ENCODE measurements around the gene SLC7A6.
A peak's percentile ranks its signal among the peaks of the same experiment; 100 is the strongest.
"Not testable (repeated sequence)": the region's sequence is repeated elsewhere in the genome, so short reads cannot be mapped to it uniquely, and the experiment has no call there.

SLC7A6 gene

DNA sequence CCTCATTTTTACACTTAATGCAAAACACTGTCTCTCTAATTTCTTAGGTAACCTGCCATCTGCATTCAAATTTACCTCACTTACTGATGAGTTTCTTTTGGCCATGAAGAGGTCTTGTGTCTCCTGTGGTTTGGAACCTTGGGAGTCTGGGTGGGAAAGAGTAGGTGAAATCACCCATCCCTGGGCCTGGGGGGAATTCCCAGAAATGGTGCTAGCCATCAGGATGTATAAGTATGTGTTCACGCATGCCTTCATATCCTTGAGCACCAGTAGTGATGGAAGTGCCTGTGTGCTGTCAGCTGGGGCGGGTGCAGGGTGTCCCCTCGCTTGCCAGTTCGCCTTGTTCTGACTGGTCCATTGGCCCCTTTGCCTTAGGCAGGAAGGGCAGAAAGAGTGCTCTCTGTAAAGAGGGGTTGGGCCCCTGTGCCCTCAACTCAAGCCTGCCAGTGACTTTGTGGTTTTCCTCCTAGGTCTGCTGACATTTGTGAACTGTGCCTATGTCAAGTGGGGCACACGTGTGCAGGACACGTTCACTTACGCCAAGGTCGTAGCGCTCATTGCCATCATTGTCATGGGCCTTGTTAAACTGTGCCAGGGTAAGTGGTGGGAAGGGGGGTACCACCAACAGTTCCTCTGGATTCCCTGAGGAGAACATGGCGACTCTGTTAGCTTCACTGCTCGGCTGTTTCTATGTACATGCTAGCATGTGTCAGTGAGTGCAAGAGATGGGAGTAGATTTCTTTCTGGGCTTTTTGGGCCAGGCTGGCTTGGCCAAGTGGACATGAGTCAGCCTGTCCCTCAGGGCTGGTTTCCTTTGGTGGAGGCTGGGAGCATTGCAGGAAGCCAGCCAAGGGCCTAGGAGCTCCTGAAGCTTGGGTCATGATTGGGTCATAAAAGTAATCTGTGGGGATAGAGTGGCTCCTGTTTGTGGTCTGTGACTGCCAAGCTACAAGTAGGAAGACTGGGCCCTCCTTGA lies 23.2 kb downstream of the SLC7A6 start:
- H3K27ac ChIP-seq (ENCODE audit: low read depth in 2 of 2, low read length in 2 of 2), result peak overlapping the region; percentile 8 to 43
- H3K27me3 ChIP-seq (ENCODE audit: control insufficient read depth in 2 of 2, insufficient read depth in 2 of 2, low read length in 2 of 2), result no peaks in the 10 kb centered on the region
- H3K9ac ChIP-seq (ENCODE audit: low read depth in 1 of 2, low read length in 2 of 2), result no peak overlapping the region
- peaks cover 21 to 37% of the 10 kb centered on the region in 2 donors for H3K36me3 ChIP-seq (ENCODE audit: control insufficient read depth in 2 of 2, insufficient read depth in 2 of 2, low read length in 2 of 2)
- H3K4me1 ChIP-seq (ENCODE audit: control insufficient read depth in 2 of 2, insufficient read depth in 2 of 2, low read length in 2 of 2), result peaks cover 11 to 37% of the 10 kb centered on the region in 2 donors
- no peak overlapping the region for H3K4me3 ChIP-seq (ENCODE audit: low read length in 2 of 2)
- no peaks in the 10 kb centered on the region for H3K9me3 ChIP-seq (ENCODE audit: control insufficient read depth in 2 of 2, low read length in 2 of 2)

DNA sequence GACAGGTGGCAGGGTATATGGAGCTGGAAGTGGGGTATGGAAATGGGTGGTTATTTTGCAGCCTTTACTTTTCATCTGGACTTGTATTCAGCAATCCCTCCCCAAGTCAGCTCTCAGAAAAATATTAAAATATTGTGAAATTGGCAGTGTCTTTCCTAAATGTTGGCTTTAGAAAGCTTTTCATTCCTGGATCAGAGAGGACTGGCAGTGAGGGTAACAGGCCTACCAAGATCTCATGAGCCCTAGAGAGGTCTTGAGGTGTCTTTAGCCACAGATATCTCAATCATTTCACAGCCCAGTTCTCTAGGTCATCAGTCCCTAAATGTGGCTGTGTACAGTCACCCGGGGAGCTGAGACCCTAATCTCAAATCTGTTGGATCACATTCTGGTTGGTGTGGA lies 23.9 kb downstream of the SLC7A6 start:
- no peaks in the 10 kb centered on the region for H3K27me3 ChIP-seq (ENCODE audit: control insufficient read depth in 2 of 2, insufficient read depth in 2 of 2, low read length in 2 of 2)
- no peak overlapping the region for H3K9ac ChIP-seq (ENCODE audit: low read depth in 1 of 2, low read length in 2 of 2)
- peaks cover 10 to 37% of the 10 kb centered on the region in 2 donors for H3K4me1 ChIP-seq (ENCODE audit: control insufficient read depth in 2 of 2, insufficient read depth in 2 of 2, low read length in 2 of 2)
- H3K27ac ChIP-seq (ENCODE audit: low read depth in 2 of 2, low read length in 2 of 2), result no peak overlapping the region
- H3K9me3 ChIP-seq (ENCODE audit: control insufficient read depth in 2 of 2, low read length in 2 of 2), result no peaks in the 10 kb centered on the region
- H3K36me3 ChIP-seq (ENCODE audit: control insufficient read depth in 2 of 2, insufficient read depth in 2 of 2, low read length in 2 of 2), result peaks cover 23 to 42% of the 10 kb centered on the region in 2 donors
- no peak overlapping the region for H3K4me3 ChIP-seq (ENCODE audit: low read length in 2 of 2)

DNA sequence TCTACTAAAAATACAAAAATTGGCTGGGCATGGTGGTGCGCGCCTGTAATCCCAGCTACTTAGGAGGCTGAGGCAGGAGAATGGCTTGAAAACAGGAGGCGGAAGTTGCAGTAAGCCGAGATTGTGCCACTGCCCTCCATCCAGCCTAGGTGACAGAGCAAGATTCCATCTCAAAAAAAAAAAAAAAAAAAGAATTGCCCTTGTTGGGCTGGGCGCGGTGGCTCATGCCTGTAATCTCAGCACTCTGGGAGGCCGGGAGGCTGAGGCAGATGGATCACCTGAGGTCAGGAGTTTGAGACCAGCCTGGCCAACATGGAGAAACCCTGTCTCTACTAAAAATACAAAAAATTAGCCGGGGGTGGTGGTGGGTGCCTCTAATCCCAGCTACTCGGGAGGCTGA lies 24.5 kb downstream of the SLC7A6 start:
- Histone ChIP-seq H3K4me1 (ENCODE audit: control insufficient read depth in 2 of 2, insufficient read depth in 2 of 2, low read length in 2 of 2) (peaks cover 6 to 35% of the 10 kb centered on the region in 2 donors), H3K36me3 (ENCODE audit: control insufficient read depth in 2 of 2, insufficient read depth in 2 of 2, low read length in 2 of 2) (peaks cover 27 to 46% of the 10 kb centered on the region in 2 donors)
- not testable (repeated sequence) for H3K27me3 ChIP-seq (ENCODE audit: control insufficient read depth in 2 of 2, insufficient read depth in 2 of 2, low read length in 2 of 2); H3K4me3 ChIP-seq (ENCODE audit: low read length in 2 of 2); H3K9ac ChIP-seq (ENCODE audit: low read depth in 1 of 2, low read length in 2 of 2); H3K9me3 ChIP-seq (ENCODE audit: control insufficient read depth in 2 of 2, low read length in 2 of 2); H3K27ac ChIP-seq (ENCODE audit: low read depth in 2 of 2, low read length in 2 of 2)

DNA sequence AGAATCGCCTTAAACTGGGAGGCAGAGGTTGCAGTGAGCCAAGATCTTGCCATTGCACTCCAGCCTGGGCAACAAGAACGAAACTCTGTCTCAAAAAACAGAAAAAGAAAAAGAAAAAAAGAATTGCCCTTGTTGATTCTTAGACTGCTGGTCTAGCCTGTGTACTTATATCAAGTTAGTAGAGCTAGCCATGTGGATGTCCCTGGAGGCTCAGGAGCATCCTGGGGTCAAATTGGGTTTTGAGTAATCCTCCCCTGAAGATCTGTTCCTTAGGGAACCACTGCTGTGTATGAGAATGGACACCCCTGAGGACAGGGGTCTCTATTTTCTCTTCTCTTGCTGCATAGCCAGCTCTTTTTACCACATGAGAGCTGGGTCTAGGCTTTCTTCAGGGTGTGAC lies 24.9 kb downstream of the SLC7A6 start:
- H3K27me3 ChIP-seq (ENCODE audit: control insufficient read depth in 2 of 2, insufficient read depth in 2 of 2, low read length in 2 of 2), result no peaks in the 10 kb centered on the region
- no peaks in the 10 kb centered on the region for H3K9me3 ChIP-seq (ENCODE audit: control insufficient read depth in 2 of 2, low read length in 2 of 2)
- H3K36me3 ChIP-seq (ENCODE audit: control insufficient read depth in 2 of 2, insufficient read depth in 2 of 2, low read length in 2 of 2), result peaks cover 30 to 47% of the 10 kb centered on the region in 2 donors
- H3K9ac ChIP-seq (ENCODE audit: low read depth in 1 of 2, low read length in 2 of 2), result no peak overlapping the region
- peak overlapping the region in 1 of 2 donors; percentile 48 for H3K27ac ChIP-seq (ENCODE audit: low read depth in 2 of 2, low read length in 2 of 2)
- H3K4me1 ChIP-seq (ENCODE audit: control insufficient read depth in 2 of 2, insufficient read depth in 2 of 2, low read length in 2 of 2), result peaks cover 6 to 33% of the 10 kb centered on the region in 2 donors
- no peak overlapping the region for H3K4me3 ChIP-seq (ENCODE audit: low read length in 2 of 2)

DNA sequence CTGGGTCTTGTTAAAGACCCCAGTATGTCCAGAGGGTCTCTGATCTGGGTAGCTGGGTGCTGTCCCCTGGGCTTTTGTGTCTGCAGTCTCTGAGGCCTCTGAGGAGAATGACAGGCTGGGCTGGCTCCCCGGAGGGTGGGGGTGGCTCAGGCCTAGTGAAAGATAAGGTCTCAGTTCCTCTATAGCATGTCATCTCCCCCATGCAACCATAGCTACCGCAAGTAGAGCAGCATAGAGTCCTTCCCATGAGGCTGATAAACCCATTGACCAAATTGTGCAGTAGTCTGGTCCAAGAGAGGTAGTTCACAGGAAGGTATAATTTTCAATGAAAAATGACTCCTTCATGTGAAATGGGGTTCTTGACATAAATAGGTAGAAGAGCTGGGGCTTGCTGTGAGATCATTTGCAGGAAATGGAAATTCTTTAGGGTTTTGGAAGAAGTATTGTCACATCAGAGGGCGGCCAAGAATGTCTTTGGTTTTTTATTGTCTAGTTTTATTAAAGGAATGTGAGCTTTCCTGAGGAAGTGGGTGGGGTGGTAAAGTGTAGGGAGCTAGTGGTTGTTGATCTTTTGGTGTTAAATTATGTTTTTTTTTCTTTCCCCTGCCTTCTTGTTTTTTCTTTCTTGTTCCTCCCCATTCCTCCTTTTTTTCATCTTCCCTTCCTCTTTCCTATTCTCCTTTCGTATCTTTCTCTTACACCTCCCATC lies 25.4 kb downstream of the SLC7A6 start:
- Histone ChIP-seq H3K36me3 (ENCODE audit: control insufficient read depth in 2 of 2, insufficient read depth in 2 of 2, low read length in 2 of 2) (peaks cover 35 to 49% of the 10 kb centered on the region in 2 donors), H3K27me3 (ENCODE audit: control insufficient read depth in 2 of 2, insufficient read depth in 2 of 2, low read length in 2 of 2) (no peaks in the 10 kb centered on the region), H3K9me3 (ENCODE audit: control insufficient read depth in 2 of 2, low read length in 2 of 2) (no peaks in the 10 kb centered on the region), H3K9ac (ENCODE audit: low read depth in 1 of 2, low read length in 2 of 2) (no peak overlapping the region), H3K27ac (ENCODE audit: low read depth in 2 of 2, low read length in 2 of 2) (peak overlapping the region; percentile 25 to 48), H3K4me3 (ENCODE audit: low read length in 2 of 2) (no peak overlapping the region), H3K4me1 (ENCODE audit: control insufficient read depth in 2 of 2, insufficient read depth in 2 of 2, low read length in 2 of 2) (peaks cover 6 to 28% of the 10 kb centered on the region in 2 donors)

DNA sequence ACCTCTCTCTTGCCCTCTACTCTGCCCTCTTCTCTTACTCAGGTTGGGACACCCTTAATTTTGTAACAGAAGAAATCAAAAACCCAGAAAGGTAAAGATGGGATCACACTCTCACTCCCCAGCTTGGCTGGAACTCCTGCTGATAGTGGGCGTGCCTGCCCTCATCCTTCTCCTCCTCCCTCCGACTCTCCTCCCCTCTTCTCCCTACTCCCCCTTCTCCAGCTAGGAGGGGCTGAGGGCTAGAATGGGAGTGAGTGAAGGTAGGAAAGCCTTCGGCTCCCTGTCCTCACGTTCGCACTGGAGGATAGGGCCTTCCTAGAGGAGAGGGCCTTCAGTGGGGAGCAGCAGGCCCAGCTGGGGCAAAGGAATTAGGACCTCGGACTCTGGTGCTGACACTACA lies 26.1 kb downstream of the SLC7A6 start:
- Histone ChIP-seq H3K9me3 (ENCODE audit: control insufficient read depth in 2 of 2, low read length in 2 of 2) (no peaks in the 10 kb centered on the region), H3K4me1 (ENCODE audit: control insufficient read depth in 2 of 2, insufficient read depth in 2 of 2, low read length in 2 of 2) (peaks cover 3 to 22% of the 10 kb centered on the region in 2 donors), H3K9ac (ENCODE audit: low read depth in 1 of 2, low read length in 2 of 2) (no peak overlapping the region), H3K4me3 (ENCODE audit: low read length in 2 of 2) (no peak overlapping the region), H3K36me3 (ENCODE audit: control insufficient read depth in 2 of 2, insufficient read depth in 2 of 2, low read length in 2 of 2) (peaks cover 35 to 52% of the 10 kb centered on the region in 2 donors), H3K27me3 (ENCODE audit: control insufficient read depth in 2 of 2, insufficient read depth in 2 of 2, low read length in 2 of 2) (no peaks in the 10 kb centered on the region), H3K27ac (ENCODE audit: low read depth in 2 of 2, low read length in 2 of 2) (peak overlapping the region in 1 of 2 donors; percentile 38)

DNA sequence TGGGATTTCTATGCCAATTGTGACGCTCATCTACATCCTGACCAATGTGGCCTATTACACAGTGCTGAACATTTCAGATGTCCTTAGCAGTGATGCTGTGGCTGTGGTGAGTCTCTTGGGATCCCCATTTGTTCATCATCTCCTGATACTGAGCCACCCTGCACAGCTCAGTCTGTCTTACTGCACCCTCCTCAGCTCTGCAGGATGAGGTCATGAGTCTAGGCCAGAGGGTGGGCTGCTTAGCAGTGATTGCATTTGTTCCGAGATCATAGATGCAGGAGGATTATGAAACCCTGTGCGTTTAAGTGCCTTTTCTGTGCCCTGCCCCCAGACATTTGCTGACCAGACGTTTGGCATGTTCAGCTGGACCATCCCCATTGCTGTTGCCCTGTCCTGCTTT lies 26.9 kb downstream of the SLC7A6 start:
- Histone ChIP-seq H3K9ac (ENCODE audit: low read depth in 1 of 2, low read length in 2 of 2) (no peak overlapping the region), H3K27ac (ENCODE audit: low read depth in 2 of 2, low read length in 2 of 2) (no peak overlapping the region), H3K9me3 (ENCODE audit: control insufficient read depth in 2 of 2, low read length in 2 of 2) (no peaks in the 10 kb centered on the region), H3K4me3 (ENCODE audit: low read length in 2 of 2) (no peak overlapping the region), H3K36me3 (ENCODE audit: control insufficient read depth in 2 of 2, insufficient read depth in 2 of 2, low read length in 2 of 2) (peaks cover 43 to 59% of the 10 kb centered on the region in 2 donors), H3K27me3 (ENCODE audit: control insufficient read depth in 2 of 2, insufficient read depth in 2 of 2, low read length in 2 of 2) (no peaks in the 10 kb centered on the region), H3K4me1 (ENCODE audit: control insufficient read depth in 2 of 2, insufficient read depth in 2 of 2, low read length in 2 of 2) (peaks cover 0 to 20% of the 10 kb centered on the region in 2 donors)

DNA sequence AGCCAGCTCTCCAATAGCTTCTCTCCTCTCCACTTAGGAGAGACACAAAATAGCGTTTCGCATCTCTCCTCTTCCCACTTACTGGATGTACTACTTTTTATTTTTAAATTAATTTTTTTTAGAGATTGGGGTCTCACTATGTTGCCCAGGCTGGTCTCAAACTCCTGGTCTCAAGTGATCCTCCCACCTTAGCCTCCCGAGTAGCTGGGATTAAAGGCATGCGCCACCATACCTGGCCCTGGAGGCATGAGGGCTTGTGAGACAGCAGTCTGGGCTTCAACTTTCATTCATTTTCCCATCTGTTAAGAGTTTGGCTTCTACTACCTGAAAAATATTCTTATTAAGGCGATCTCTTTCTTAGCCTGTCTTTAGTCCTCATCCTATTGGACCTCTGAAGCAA lies 28.1 kb downstream of the SLC7A6 start:
- Histone ChIP-seq H3K9me3 (ENCODE audit: control insufficient read depth in 2 of 2, low read length in 2 of 2) (no peaks in the 10 kb centered on the region), H3K4me3 (ENCODE audit: low read length in 2 of 2) (no peak overlapping the region), H3K27me3 (ENCODE audit: control insufficient read depth in 2 of 2, insufficient read depth in 2 of 2, low read length in 2 of 2) (no peaks in the 10 kb centered on the region), H3K36me3 (ENCODE audit: control insufficient read depth in 2 of 2, insufficient read depth in 2 of 2, low read length in 2 of 2) (peaks cover 53 to 70% of the 10 kb centered on the region in 2 donors), H3K4me1 (ENCODE audit: control insufficient read depth in 2 of 2, insufficient read depth in 2 of 2, low read length in 2 of 2) (peaks cover 0 to 14% of the 10 kb centered on the region in 2 donors), H3K27ac (ENCODE audit: low read depth in 2 of 2, low read length in 2 of 2) (no peak overlapping the region), H3K9ac (ENCODE audit: low read depth in 1 of 2, low read length in 2 of 2) (no peak overlapping the region)

DNA sequence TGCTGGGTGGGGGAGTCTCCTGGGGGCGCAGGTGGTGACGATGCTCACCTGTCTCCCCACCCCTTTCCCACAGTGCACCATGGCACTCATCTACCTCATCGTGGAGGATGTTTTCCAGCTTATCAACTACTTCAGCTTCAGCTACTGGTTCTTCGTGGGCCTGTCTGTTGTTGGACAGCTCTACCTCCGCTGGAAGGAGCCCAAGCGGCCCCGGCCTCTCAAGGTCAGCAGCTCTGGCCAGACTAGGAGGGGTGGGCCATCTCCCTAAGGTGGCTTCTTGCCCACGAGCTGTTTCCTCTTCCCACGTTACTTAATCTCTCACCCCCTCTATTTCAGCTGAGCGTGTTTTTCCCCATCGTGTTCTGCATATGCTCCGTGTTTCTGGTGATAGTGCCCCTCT lies 32.0 kb downstream of the SLC7A6 start:
- Histone ChIP-seq H3K4me3 (ENCODE audit: low read length in 2 of 2) (no peak overlapping the region), H3K27me3 (ENCODE audit: control insufficient read depth in 2 of 2, insufficient read depth in 2 of 2, low read length in 2 of 2) (no peaks in the 10 kb centered on the region), H3K9me3 (ENCODE audit: control insufficient read depth in 2 of 2, low read length in 2 of 2) (no peaks in the 10 kb centered on the region), H3K27ac (ENCODE audit: low read depth in 2 of 2, low read length in 2 of 2) (no peak overlapping the region), H3K36me3 (ENCODE audit: control insufficient read depth in 2 of 2, insufficient read depth in 2 of 2, low read length in 2 of 2) (peaks cover 73 to 87% of the 10 kb centered on the region in 2 donors), H3K9ac (ENCODE audit: low read depth in 1 of 2, low read length in 2 of 2) (no peak overlapping the region), H3K4me1 (ENCODE audit: control insufficient read depth in 2 of 2, insufficient read depth in 2 of 2, low read length in 2 of 2) (no peaks in the 10 kb centered on the region)

DNA sequence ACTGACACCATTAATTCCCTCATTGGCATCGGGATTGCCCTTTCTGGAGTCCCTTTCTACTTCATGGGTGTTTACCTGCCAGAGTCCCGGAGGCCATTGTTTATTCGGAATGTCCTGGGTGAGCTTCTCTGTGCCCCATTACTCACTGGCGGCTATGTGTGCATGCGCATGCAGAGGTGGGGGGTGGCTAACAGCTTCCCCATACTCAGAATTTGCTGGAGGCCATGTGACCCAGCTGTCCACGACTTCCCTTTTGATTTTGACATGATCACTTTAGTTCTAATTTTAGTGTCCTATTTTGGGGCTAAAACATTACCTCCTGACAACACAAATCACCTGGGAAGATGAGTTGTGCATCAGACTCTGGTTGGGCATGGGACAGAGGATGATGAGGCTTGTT lies 32.4 kb downstream of the SLC7A6 start:
- Histone ChIP-seq H3K4me3 (ENCODE audit: low read length in 2 of 2) (no peak overlapping the region), H3K9me3 (ENCODE audit: control insufficient read depth in 2 of 2, low read length in 2 of 2) (no peaks in the 10 kb centered on the region), H3K9ac (ENCODE audit: low read depth in 1 of 2, low read length in 2 of 2) (no peak overlapping the region), H3K27ac (ENCODE audit: low read depth in 2 of 2, low read length in 2 of 2) (no peak overlapping the region), H3K27me3 (ENCODE audit: control insufficient read depth in 2 of 2, insufficient read depth in 2 of 2, low read length in 2 of 2) (no peaks in the 10 kb centered on the region), H3K36me3 (ENCODE audit: control insufficient read depth in 2 of 2, insufficient read depth in 2 of 2, low read length in 2 of 2) (peaks cover 72 to 84% of the 10 kb centered on the region in 2 donors), H3K4me1 (ENCODE audit: control insufficient read depth in 2 of 2, insufficient read depth in 2 of 2, low read length in 2 of 2) (no peaks in the 10 kb centered on the region)

All from mucosa of rectum (tissue), 2 donors.